HCT116 (cell line): ENCODE data around the gene MTUS2.

Experiments used
- ATF3 ChIP-seq: IDR thresholded peaks from 2 replicates; pipeline ENCODE4 v1.6.1; 2012
- JUND ChIP-seq: IDR thresholded peaks from 2 replicates; pipeline ENCODE4 v1.6.1; 2012
- POLR2A ChIP-seq: IDR thresholded peaks from 2 replicates; pipeline ENCODE4 v1.7.0; 2011; ENCODE audit warnings: borderline replicate concordance; ENCODE audit not compliant: insufficient read depth, insufficient read length; ENCODE audit errors: extremely low read depth
- POLR2AphosphoS5 ChIP-seq: IDR thresholded peaks from 2 replicates; pipeline ENCODE4 v1.6.1; 2011; ENCODE audit warnings: mild to moderate bottlenecking, low read depth, low read length, moderate library complexity
- YY1 ChIP-seq: IDR thresholded peaks from 2 replicates; pipeline ENCODE4 v1.6.1; 2011; ENCODE audit warnings: low read length, low read depth, moderate library complexity, mild to moderate bottlenecking; ENCODE audit not compliant: insufficient replicate concordance; ENCODE audit errors: extremely low read depth
- ZFX ChIP-seq: fragments of 450-650 bp; IDR thresholded peaks from 2 replicates; pipeline ENCODE4 v1.6.1; 2017
- ZNF274 ChIP-seq: fragments of 200-500 bp; sonication (Bioruptor generic); IDR thresholded peaks from 2 replicates; pipeline ENCODE4 v1.6.1; 2014; ENCODE audit warnings: mild to moderate bottlenecking, low read depth, low read length, inconsistent platforms
- TF ChIP-seq, protein P1 (sequence below), 3 experiments: fragments of 200-600 bp in 1 of 3; sonication (generic) in 1 of 3; IDR thresholded peaks in 2 of 3; conservative IDR thresholded peaks in 1 of 3; 2 replicates each; pipeline ENCODE4 v1.5.1; 2012 to 2017; ENCODE audit warnings: low read depth in 2 of 3, low read length in 2 of 3, antibody characterized with exemption in 1 of 3, borderline replicate concordance in 1 of 3, control low read depth in 1 of 3, mild to moderate bottlenecking in 1 of 3, mixed read lengths in 1 of 3, mixed run types in 1 of 3, moderate library complexity in 1 of 3; ENCODE audit not compliant: insufficient read depth in 1 of 3
- TF ChIP-seq, protein P2 (sequence below): IDR thresholded peaks from 2 replicates; pipeline ENCODE4 v1.6.1; 2011; ENCODE audit warnings: mild to moderate bottlenecking, low read length, moderate library complexity; ENCODE audit not compliant: insufficient replicate concordance; ENCODE audit errors: extremely low read depth
- TF ChIP-seq, protein P3 (sequence below): IDR thresholded peaks from 2 replicates; pipeline ENCODE4 v1.6.1; 2012

DNA sequence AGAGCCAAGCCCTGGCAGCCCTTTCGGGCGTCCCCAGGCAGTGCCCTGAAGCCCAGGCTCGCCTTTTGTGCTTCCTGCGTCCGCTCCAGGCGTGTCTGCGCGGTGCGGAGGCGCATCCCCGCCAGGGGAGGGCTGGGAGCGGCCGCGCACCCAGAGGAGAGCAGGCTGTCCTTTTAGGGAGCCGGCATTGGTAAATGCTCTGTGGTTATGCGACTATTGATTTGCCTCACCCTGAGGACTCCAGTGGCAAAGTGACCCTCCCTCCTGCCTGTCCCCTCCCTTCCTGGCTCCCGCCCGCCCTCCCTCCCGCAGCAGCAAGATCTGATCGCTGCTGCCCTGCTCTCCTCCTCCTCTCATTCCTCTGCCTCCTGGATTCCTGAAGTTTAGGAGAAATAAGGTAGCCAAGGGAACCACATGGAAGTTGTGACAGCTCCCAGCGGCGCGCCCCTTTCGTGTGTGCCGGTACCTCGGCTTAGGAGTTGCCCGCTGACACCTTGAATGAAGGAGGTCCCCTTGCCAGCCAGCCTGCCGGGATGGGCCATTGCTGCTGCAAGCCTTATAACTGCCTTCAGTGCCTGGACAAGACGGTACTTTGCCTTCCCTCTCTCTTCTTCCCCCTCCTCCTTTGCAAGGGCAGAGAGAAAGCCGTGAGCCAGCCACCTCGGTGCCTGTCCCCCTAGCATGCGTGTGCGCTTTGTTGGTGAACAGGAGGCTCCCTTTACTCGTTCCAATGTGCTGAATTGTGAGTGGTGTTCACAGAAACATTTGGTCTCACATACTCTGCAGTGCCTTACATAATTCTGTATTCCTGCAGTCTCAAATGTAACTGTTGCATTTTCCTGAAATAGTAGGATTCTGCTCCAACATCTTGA, 608.4 kb downstream of the MTUS2 start:
- TF ChIP-seq, protein P1, sequence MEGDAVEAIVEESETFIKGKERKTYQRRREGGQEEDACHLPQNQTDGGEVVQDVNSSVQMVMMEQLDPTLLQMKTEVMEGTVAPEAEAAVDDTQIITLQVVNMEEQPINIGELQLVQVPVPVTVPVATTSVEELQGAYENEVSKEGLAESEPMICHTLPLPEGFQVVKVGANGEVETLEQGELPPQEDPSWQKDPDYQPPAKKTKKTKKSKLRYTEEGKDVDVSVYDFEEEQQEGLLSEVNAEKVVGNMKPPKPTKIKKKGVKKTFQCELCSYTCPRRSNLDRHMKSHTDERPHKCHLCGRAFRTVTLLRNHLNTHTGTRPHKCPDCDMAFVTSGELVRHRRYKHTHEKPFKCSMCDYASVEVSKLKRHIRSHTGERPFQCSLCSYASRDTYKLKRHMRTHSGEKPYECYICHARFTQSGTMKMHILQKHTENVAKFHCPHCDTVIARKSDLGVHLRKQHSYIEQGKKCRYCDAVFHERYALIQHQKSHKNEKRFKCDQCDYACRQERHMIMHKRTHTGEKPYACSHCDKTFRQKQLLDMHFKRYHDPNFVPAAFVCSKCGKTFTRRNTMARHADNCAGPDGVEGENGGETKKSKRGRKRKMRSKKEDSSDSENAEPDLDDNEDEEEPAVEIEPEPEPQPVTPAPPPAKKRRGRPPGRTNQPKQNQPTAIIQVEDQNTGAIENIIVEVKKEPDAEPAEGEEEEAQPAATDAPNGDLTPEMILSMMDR (IDR thresholded peaks at IDR 0.05 in 2 of 3, conservative IDR thresholded peaks at IDR 0.05 in 1 of 3; ENCODE audit: borderline replicate concordance in 1 of 3, insufficient read depth in 1 of 3, low read depth in 2 of 3, low read length in 2 of 3) = no peak
- TF ChIP-seq YY1 = no peak
- TF ChIP-seq, protein P2, sequence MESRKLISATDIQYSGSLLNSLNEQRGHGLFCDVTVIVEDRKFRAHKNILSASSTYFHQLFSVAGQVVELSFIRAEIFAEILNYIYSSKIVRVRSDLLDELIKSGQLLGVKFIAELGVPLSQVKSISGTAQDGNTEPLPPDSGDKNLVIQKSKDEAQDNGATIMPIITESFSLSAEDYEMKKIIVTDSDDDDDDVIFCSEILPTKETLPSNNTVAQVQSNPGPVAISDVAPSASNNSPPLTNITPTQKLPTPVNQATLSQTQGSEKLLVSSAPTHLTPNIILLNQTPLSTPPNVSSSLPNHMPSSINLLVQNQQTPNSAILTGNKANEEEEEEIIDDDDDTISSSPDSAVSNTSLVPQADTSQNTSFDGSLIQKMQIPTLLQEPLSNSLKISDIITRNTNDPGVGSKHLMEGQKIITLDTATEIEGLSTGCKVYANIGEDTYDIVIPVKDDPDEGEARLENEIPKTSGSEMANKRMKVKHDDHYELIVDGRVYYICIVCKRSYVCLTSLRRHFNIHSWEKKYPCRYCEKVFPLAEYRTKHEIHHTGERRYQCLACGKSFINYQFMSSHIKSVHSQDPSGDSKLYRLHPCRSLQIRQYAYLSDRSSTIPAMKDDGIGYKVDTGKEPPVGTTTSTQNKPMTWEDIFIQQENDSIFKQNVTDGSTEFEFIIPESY = no peak
- no peak for TF ChIP-seq ATF3
- TF ChIP-seq, protein P3, sequence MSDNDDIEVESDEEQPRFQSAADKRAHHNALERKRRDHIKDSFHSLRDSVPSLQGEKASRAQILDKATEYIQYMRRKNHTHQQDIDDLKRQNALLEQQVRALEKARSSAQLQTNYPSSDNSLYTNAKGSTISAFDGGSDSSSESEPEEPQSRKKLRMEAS = no peak
- no peak for TF ChIP-seq ZNF274
- TF ChIP-seq POLR2AphosphoS5 = no peak
- no peak for TF ChIP-seq JUND
- TF ChIP-seq ZFX = no peak
- TF ChIP-seq POLR2A = no peak
